Jurkat, Clone E6-1 (cell line): Measurements from ENCODE around the gene SNW1.

Experiments used
- DNase-seq: peaks from one replicate; pipeline ENCODE4 v3.0.0-alpha.2; 2011; ENCODE audit warnings: low read depth, low spot score
- H3K4me3 ChIP-seq: 2 replicates; pipeline ENCODE4 v1.5.1; 2011; ENCODE audit warnings: mild to moderate bottlenecking, low read length, control low read depth, moderate library complexity

Gene SNW1

DNA sequence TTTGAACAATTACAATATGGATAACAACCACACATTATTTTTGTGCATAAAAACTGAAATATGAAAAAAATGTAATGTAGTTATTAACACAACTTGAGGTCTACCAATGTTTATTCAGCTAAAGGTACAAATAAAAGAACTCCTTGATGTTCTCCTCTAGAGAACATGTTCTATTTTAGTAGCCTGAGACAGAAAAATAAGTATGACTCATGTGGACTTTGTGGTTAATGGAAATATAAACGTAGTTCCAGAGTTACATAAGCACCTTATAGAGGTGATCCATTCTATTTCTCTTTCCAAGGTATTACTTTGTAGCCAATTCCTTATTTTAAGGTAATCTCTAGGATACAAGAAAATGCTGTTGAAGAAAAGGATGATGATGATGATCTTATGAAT is 78.8 kb downstream of the SNW1 start:
- DNase-seq, result no peak
- no peak overlapping the region for H3K4me3 ChIP-seq

DNA sequence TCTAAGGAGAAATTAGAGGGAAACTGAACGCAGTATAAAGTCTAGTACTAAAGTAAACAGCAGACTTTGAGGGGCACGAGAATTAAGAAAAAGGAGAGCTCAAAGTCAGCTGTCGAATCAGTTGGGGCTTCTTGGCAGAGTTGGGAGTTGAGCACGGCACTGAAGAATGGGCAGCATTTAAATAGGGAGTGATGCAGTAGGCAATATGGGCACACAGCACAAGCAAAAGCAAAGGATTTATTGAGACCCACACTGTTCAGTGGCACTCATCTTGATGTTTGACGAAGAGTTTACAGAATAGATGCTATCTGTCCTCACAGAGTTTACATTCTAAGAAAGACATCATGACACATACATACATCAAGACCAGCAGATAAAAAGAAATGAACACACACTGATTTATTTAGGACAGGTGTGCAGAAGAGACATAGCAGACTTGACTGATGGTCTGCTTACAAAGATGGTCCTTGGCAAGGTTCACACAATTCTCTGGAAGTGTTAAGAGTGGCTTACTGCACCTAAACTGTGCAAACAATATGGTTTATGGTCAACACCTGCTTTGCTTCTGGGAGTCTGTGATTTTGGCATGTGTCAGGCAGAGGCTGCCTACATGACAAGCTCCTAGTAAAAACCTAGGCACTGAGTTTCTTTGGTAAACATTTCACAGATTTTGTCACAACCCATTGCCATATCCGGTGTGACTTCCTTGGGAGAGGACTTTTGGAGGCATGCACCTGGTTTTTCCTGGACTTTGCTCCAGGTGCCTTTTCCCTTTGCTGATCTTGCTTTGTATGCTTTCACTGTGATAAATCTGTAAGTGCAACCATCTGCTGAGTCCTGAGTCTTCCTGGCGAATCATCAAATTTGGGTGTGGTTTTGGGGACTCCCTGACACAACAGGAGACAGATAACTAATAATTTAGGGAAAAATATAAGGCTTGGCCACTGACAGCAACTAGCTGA is 79.5 kb downstream of the SNW1 start:
- no peak for DNase-seq
- no peak overlapping the region for H3K4me3 ChIP-seq

DNA sequence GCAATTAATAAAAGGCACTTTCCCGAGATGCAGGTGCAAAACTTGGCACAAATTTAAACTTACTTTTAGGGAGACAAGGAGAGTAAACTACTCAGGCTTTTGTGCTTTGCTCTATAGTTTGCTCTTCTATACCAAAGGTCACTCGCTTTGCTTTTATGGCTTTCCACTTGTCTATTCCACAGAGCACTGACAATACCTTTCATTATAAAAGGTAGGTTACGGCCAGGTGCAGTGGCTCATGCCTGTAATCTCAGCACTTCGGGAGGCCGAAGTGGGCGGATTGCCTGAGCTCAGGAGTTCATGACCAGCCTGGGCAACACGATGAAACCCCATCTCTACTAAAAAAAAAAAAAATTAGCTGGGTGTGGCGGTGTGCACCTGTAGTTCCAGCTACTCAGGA is 86.0 kb downstream of the SNW1 start:
- no peak overlapping the region for H3K4me3 ChIP-seq
- DNase-seq, result no peak

DNA sequence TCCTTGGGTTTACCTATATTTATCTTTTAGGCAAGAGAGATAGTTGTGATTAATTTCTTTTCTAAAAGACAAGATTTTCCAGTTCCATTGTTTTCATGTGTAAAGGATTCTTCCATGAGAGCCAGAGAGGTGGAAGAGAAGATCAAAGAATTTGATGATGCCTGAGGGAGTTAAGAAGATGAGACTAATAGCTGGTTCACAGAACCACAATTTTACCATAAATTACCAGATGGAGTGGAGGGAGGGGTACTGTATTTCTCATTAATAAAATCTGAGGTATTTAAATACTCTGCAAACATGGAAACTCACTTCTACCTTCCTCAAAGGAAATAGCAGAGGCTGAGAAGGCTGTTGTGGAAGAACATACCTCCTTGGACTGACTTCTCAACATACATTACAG is 87.8 kb downstream of the SNW1 start:
- H3K4me3 ChIP-seq, result no peak overlapping the region
- DNase-seq, result no peak
